K562 (cell line): ENCODE measurements around the gene LNX2. TPM values are rescaled to one million over a fixed set of nuclear protein-coding genes. Genes with fewer than 3 reads are reported as not detected.

Experiments used
- BDP1 ChIP-seq: IDR thresholded peaks from 3 replicates; pipeline ENCODE4 v1.6.1; 2011; ENCODE audit not compliant: insufficient read length, insufficient read depth
- CBFB ChIP-seq: sonication (generic); formaldehyde crosslinking; IDR thresholded peaks from 2 replicates; pipeline ENCODE4 v1.4.0; 2020; ENCODE audit warnings: mild to moderate bottlenecking, missing genetic modification reagents
- CTBP1 ChIP-seq: fragments of 450-650 bp; IDR thresholded peaks from 2 replicates; pipeline ENCODE4 v1.6.1; 2016; ENCODE audit warnings: borderline replicate concordance
- HIVEP1 ChIP-seq: fragments of 250-450 bp; sonication (Bioruptor Pico); IDR thresholded peaks from 2 replicates; pipeline ENCODE4 v1.4.0; 2020; ENCODE audit warnings: mild to moderate bottlenecking
- NCOA2 ChIP-seq, 2 experiments: fragments of 450-650 bp; IDR thresholded peaks; 2 replicates each; pipeline ENCODE4 v1.6.1; 2018; ENCODE audit warnings: mild to moderate bottlenecking in 2 of 2, moderate library complexity in 1 of 2; ENCODE audit not compliant: partially characterized antibody in 2 of 2
- PHB ChIP-seq: fragments of 250-450 bp; sonication (Bioruptor Pico); IDR thresholded peaks from 2 replicates; pipeline ENCODE4 v1.5.0; 2021
- PHF21A ChIP-seq: fragments of 450-650 bp; IDR thresholded peaks from 2 replicates; pipeline ENCODE4 v1.6.1; 2017; ENCODE audit warnings: low read depth, borderline replicate concordance
- STAT5A ChIP-seq: IDR thresholded peaks from 2 replicates; pipeline ENCODE4 v1.6.1; 2012; ENCODE audit warnings: low read length, inconsistent platforms, borderline replicate concordance
- TOE1 ChIP-seq, 2 experiments: fragments of 450-650 bp in 1 of 2; sonication (generic) in 1 of 2; formaldehyde crosslinking in 1 of 2; IDR thresholded peaks; 2 replicates each; pipeline versions ENCODE4 v1.7.1 to v1.8.0; 2016 to 2022; ENCODE audit warnings: borderline replicate concordance in 2 of 2, mild to moderate bottlenecking in 2 of 2, antibody characterized with exemption in 1 of 2, inconsistent platforms in 1 of 2, low read depth in 1 of 2, missing genetic modification reagents in 1 of 2, moderate library complexity in 1 of 2
- ZC3H8 ChIP-seq: fragments of 450-650 bp; IDR thresholded peaks from 2 replicates; pipeline ENCODE4 v1.6.1; 2017
- ZNF277 ChIP-seq: fragments of 250-450 bp; sonication (Bioruptor Pico); IDR thresholded peaks from 2 replicates; pipeline ENCODE4 v1.8.0; 2022; ENCODE audit warnings: inconsistent platforms, mild to moderate bottlenecking, moderate library complexity, borderline replicate concordance
- ZNF507 ChIP-seq: conservative IDR thresholded peaks from 2 replicates; pipeline ENCODE4 v1.6.1; 2017; ENCODE audit warnings: missing genetic modification characterization, missing compliant biosample characterization
- ZNF584 ChIP-seq: fragments of 200-800 bp; sonication (Bioruptor generic); IDR thresholded peaks from 2 replicates; pipeline ENCODE4 v1.6.1; 2016; ENCODE audit warnings: low read depth, mild to moderate bottlenecking, missing genetic modification characterization, missing compliant biosample characterization
- ZNF717 ChIP-seq: fragments of 250-450 bp; sonication (Bioruptor Pico); IDR thresholded peaks from 2 replicates; pipeline ENCODE4 v1.5.0; 2021
- ZNF780A ChIP-seq: fragments of 250-450 bp; sonication (Bioruptor Pico); IDR thresholded peaks from 2 replicates; pipeline ENCODE4 v1.5.0; 2021; ENCODE audit warnings: mild to moderate bottlenecking
- polyA plus RNA-seq, 8 experiments: library from polyadenylated mRNA; depleted of rRNA in 4 of 8; stranded (reverse) in 5 of 8; unstranded in 3 of 8; fragments of >200 nt; fragmentation: Nextera tagmentation in 2 of 8; fragmentation: Illumina TruSeq in 1 of 8; extraction: Ambion mirVana in 2 of 8; extraction: Trizol in 1 of 8; gene quantifications; 2 replicates each; pipeline versions ENCODE4 v1.2.1 to v1.2.3, GENCODE V29; 2011 to 2014; ENCODE audit warnings: inconsistent platforms in 1 of 8, missing spikeins in 1 of 8
- total RNA-seq, 7 experiments: library from RNA; depleted of rRNA in 6 of 7; stranded (reverse); fragments of >200 nt in 6 of 7; fragmentation: Illumina TruSeq in 2 of 7; extraction: Trizol in 2 of 7; gene quantifications; 2 replicates each; pipeline versions ENCODE4 v1.2.1 to v1.2.3, GENCODE V29; 2011 to 2021; ENCODE audit warnings: low replicate concordance in 1 of 7
- TF ChIP-seq, protein P1 (sequence below): IDR thresholded peaks from 2 replicates; pipeline ENCODE4 v1.6.1; 2011; ENCODE audit warnings: borderline replicate concordance, low read depth, mild to moderate bottlenecking, moderate library complexity, low read length; ENCODE audit not compliant: insufficient read depth, poor library complexity, severe bottlenecking
- TF ChIP-seq, protein P2 (sequence below), 2 experiments: fragments of 450-650 bp; formaldehyde crosslinking in 1 of 2; IDR thresholded peaks; 2 replicates each; pipeline versions ENCODE4 v1.4.0 to v1.6.1; 2014 to 2020; ENCODE audit warnings: mild to moderate bottlenecking in 2 of 2, borderline replicate concordance in 1 of 2, low read depth in 1 of 2

LNX2 gene
- total and polyA plus RNA-seq, 9 of the 15 experiments (the other 6 are each of a cell fraction or from before 2014, with no cell fraction given): 1.5 to 5.5 (median 4.0) TPM

GRCh38 chr13:27533155-27533643, 87.1 kb downstream of the LNX2 start (continued):
- peak; percentile 18; the same call in 1 of the 2 replicates for TF ChIP-seq CTBP1
- no peak for TF ChIP-seq CBFB (CRISPR knock-in tag)
- no peak for TF ChIP-seq ZNF507 (tag)
- no peak for TF ChIP-seq ZNF584 (CRISPR knock-in tag)
- no peak for TF ChIP-seq BDP1
- TF ChIP-seq ZNF717 (CRISPR knock-in tag): no peak
- no peak for TF ChIP-seq PHB (CRISPR knock-in tag)
- no peak for TF ChIP-seq ZNF277 (CRISPR knock-in tag)
- TF ChIP-seq PHF21A: no peak
- no peak for TF ChIP-seq TOE1 (IDR thresholded peaks at IDR 0.05; ENCODE audit: borderline replicate concordance)
- no peak for TF ChIP-seq TOE1 (CRISPR knock-in tag; IDR thresholded peaks at IDR 0.05; ENCODE audit: borderline replicate concordance, low read depth)
- no peak for TF ChIP-seq NCOA2 (IDR thresholded peaks at IDR 0.05; ENCODE audit: partially characterized antibody in 2 of 2)
- no peak for TF ChIP-seq STAT5A
- TF ChIP-seq HIVEP1 (CRISPR knock-in tag): no peak
- TF ChIP-seq, protein P1, sequence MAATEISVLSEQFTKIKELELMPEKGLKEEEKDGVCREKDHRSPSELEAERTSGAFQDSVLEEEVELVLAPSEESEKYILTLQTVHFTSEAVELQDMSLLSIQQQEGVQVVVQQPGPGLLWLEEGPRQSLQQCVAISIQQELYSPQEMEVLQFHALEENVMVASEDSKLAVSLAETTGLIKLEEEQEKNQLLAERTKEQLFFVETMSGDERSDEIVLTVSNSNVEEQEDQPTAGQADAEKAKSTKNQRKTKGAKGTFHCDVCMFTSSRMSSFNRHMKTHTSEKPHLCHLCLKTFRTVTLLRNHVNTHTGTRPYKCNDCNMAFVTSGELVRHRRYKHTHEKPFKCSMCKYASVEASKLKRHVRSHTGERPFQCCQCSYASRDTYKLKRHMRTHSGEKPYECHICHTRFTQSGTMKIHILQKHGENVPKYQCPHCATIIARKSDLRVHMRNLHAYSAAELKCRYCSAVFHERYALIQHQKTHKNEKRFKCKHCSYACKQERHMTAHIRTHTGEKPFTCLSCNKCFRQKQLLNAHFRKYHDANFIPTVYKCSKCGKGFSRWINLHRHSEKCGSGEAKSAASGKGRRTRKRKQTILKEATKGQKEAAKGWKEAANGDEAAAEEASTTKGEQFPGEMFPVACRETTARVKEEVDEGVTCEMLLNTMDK: peak; percentile 76
- TF ChIP-seq ZNF780A (CRISPR knock-in tag): no peak
- no peak for TF ChIP-seq ZC3H8
- TF ChIP-seq, protein P2, sequence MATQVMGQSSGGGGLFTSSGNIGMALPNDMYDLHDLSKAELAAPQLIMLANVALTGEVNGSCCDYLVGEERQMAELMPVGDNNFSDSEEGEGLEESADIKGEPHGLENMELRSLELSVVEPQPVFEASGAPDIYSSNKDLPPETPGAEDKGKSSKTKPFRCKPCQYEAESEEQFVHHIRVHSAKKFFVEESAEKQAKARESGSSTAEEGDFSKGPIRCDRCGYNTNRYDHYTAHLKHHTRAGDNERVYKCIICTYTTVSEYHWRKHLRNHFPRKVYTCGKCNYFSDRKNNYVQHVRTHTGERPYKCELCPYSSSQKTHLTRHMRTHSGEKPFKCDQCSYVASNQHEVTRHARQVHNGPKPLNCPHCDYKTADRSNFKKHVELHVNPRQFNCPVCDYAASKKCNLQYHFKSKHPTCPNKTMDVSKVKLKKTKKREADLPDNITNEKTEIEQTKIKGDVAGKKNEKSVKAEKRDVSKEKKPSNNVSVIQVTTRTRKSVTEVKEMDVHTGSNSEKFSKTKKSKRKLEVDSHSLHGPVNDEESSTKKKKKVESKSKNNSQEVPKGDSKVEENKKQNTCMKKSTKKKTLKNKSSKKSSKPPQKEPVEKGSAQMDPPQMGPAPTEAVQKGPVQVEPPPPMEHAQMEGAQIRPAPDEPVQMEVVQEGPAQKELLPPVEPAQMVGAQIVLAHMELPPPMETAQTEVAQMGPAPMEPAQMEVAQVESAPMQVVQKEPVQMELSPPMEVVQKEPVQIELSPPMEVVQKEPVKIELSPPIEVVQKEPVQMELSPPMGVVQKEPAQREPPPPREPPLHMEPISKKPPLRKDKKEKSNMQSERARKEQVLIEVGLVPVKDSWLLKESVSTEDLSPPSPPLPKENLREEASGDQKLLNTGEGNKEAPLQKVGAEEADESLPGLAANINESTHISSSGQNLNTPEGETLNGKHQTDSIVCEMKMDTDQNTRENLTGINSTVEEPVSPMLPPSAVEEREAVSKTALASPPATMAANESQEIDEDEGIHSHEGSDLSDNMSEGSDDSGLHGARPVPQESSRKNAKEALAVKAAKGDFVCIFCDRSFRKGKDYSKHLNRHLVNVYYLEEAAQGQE (IDR thresholded peaks at IDR 0.05; ENCODE audit: borderline replicate concordance): peak; percentile 71
- TF ChIP-seq, protein P2 (CRISPR knock-in tag; IDR thresholded peaks at IDR 0.05; ENCODE audit: low read depth): no peak
